ENCODE measurements around the gene NRG3. TPM values are rescaled to one million over a fixed set of nuclear protein-coding genes. Genes with fewer than 3 reads are reported as not detected.

Gene NRG3
- total and polyA plus RNA-seq, 12 donors, result 0.03 to 0.73 (median 0.13) TPM; not detected in 5

DNA sequence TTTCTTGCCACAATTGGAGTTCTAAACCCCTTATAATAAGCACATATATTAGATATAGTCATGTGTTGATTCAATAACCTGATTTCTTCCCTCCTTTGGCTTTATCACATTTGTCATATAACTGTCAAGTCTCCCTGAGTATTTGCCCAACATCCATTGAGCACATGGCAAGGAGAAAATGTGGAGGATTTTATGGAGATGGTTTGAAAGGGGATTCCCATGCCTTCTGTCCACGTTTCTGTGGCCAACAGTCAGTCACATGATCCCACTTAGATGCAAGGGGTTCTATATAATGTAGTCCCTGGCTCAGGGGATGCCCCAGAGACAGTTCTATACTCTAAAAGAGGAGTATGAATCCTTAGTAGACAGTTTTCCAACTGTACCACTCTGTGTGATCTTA, 577.7 kb downstream of the NRG3 start:
- intact Hi-C loops (cut with DNase I), result no loop called here
- no peaks in the 10 kb centered on the region for H3K27me3 ChIP-seq
- DNase-seq (no peak), ATAC-seq (no peak)
- no peaks in the 10 kb centered on the region for H3K4me1 ChIP-seq
- no peaks in the 10 kb centered on the region for H3K36me3 ChIP-seq
- no peaks in the 10 kb centered on the region for H3K9me3 ChIP-seq
- TF ChIP-seq, protein P1, sequence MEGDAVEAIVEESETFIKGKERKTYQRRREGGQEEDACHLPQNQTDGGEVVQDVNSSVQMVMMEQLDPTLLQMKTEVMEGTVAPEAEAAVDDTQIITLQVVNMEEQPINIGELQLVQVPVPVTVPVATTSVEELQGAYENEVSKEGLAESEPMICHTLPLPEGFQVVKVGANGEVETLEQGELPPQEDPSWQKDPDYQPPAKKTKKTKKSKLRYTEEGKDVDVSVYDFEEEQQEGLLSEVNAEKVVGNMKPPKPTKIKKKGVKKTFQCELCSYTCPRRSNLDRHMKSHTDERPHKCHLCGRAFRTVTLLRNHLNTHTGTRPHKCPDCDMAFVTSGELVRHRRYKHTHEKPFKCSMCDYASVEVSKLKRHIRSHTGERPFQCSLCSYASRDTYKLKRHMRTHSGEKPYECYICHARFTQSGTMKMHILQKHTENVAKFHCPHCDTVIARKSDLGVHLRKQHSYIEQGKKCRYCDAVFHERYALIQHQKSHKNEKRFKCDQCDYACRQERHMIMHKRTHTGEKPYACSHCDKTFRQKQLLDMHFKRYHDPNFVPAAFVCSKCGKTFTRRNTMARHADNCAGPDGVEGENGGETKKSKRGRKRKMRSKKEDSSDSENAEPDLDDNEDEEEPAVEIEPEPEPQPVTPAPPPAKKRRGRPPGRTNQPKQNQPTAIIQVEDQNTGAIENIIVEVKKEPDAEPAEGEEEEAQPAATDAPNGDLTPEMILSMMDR (IDR thresholded peaks at IDR 0.05), result no peak
- 44 to 45% methylated on average over 1 of the region's 1 CpG for WGBS, 2 donors
- H3K27ac ChIP-seq, result no peak overlapping the region
- H3K4me3 ChIP-seq, result no peak overlapping the region

DNA sequence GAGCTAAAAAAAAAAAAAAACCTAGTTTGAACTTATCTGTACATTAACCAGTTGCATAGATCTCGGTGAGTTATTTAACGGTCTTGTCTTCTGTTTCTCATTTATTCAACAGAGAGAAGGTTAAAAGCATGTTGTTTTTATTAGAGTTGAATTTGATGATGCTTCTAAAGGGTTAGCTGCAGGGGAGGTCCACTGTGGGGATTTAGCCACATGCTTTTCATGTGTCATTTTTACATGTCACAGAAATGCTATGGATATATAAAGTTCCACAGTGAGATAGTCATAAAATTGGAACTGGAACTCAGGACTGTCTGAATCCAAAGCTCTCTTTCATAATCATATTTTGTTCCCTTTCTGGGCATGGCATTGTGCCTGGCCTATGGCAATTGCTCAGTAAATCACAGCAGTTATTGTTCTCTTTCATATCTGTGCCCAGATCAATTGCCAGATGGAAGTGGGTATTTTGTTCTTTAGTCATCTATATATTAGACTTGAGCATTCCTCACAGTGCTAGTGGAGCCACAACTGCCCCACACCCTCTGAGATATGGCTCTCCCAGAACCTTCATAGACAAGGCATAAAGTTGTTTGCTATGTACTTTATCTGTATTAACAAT, 578.8 kb downstream of the NRG3 start:
- Histone ChIP-seq H3K27ac (no peak overlapping the region), H3K27me3 (no peaks in the 10 kb centered on the region), H3K36me3 (no peaks in the 10 kb centered on the region), H3K4me1 (no peaks in the 10 kb centered on the region), H3K4me3 (no peak overlapping the region), H3K9me3 (no peaks in the 10 kb centered on the region)
- WGBS, 2 donors, result 90 to 92% methylated on average over 2 of the region's 2 CpGs
- TF ChIP-seq, protein P1 (IDR thresholded peaks at IDR 0.05), result no peak
- no peak for DNase-seq
- intact Hi-C loops (cut with DNase I), result no loop called here
- ATAC-seq, result no peak

DNA sequence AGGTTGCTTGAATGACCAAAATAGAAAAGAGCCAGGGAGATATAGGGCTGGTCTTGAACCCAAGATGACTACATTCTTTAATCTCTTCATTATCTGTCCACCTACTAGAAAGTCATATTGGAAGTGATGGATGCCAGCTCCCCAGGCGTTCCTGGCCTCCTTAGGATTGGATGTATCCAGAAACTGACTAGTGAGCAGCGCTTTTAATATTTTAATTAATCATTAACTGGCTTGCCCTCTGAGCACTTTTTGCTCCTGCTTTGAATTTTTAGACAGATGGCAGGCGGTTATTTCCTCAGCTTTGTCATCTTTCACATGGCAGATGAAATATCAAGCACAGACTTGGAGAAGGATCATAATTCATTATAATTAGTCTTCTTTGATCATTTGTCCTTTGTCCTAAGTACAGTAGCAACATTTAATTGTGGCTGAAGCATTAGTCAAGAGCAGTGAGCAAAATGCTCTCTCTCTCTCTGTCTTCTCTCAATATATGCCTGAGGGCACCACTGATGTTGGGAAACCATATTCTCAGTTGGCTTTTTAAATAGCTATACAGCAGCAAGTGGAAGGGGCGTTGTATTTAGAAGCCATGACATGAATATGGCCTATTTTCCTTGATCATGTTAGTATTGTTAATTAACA, 588.0 kb downstream of the NRG3 start:
- Histone ChIP-seq H3K27ac (no peak overlapping the region), H3K36me3 (no peaks in the 10 kb centered on the region), H3K27me3 (no peaks in the 10 kb centered on the region), H3K9me3 (no peaks in the 10 kb centered on the region), H3K4me1 (peaks cover 0 to 3% (median 0%) of the 10 kb centered on the region in 9 donors), H3K4me3 (no peak overlapping the region)
- DNase-seq, result no peak
- ATAC-seq, result no peak
- WGBS, 2 donors, result 85 to 87% methylated on average over 4 of the region's 4 CpGs
- intact Hi-C loops (cut with DNase I), result no loop called here
- TF ChIP-seq, protein P1 (IDR thresholded peaks at IDR 0.05), result no peak

DNA sequence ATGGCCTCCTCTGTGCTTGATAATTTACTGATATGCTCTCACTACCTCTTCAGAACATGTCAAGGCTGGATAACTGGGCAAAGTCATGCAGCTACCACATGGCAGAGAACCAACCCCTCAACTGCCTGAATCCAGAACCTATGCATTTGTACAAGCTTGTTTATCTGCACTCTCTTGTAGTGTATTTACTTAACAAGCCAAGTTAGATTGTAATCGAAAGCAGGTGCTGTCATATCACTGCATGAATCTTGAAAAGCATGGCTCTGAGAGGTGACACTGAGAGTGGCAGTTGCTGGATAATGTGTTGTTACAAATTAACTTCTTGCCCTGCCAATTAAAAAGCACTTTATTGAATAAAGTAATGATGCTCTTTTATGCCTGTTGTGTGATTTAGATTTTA, 588.6 kb downstream of the NRG3 start:
- intact Hi-C loops (cut with DNase I), result no loop called here
- WGBS, 2 donors, result 81 to 83% methylated on average over 1 of the region's 1 CpG
- Histone ChIP-seq H3K27me3 (no peaks in the 10 kb centered on the region), H3K4me3 (no peak overlapping the region), H3K27ac (no peak overlapping the region), H3K36me3 (no peaks in the 10 kb centered on the region), H3K4me1 (peaks cover 0 to 3% (median 0%) of the 10 kb centered on the region in 9 donors), H3K9me3 (no peaks in the 10 kb centered on the region)
- TF ChIP-seq, protein P1 (IDR thresholded peaks at IDR 0.05), result no peak
- DNase-seq, result no peak
- no peak for ATAC-seq

Data from heart right ventricle (tissue), 16 donors.